ENCODE results near the gene PIK3AP1.
"Not testable (repeated sequence)": the region's sequence is repeated elsewhere in the genome, so short reads cannot be mapped to it uniquely, and the experiment has no call there.

PIK3AP1 gene

GRCh38 chr10:96699613-96700012 is 20.7 kb downstream of the PIK3AP1 start:
- in situ Hi-C loops (cut with HindIII; ENCODE audit: low sequenced_read_pairs), result no loop called here

- in situ Hi-C loops (cut with HindIII; ENCODE audit: low sequenced_read_pairs), result not testable (repeated sequence)
These were observed 22.0 kb downstream of the PIK3AP1 start for GRCh38 chr10:96698305-96698704.

GRCh38 chr10:96697438-96697837 is 22.9 kb downstream of the PIK3AP1 start:
- in situ Hi-C loops (cut with HindIII; ENCODE audit: low sequenced_read_pairs), result no loop called here

- in situ Hi-C loops (cut with HindIII; ENCODE audit: low sequenced_read_pairs), result no loop called here
These were observed 23.4 kb downstream of the PIK3AP1 start for GRCh38 chr10:96696845-96697425.

- in situ Hi-C loops (cut with HindIII; ENCODE audit: low sequenced_read_pairs), result no loop called here
These were observed 24.2 kb downstream of the PIK3AP1 start for GRCh38 chr10:96695975-96696634.

GRCh38 chr10:96695366-96695765 is 24.9 kb downstream of the PIK3AP1 start:
- in situ Hi-C loops (cut with HindIII; ENCODE audit: low sequenced_read_pairs), result no loop called here

- in situ Hi-C loops (cut with HindIII; ENCODE audit: low sequenced_read_pairs), result no loop called here
These were observed 26.9 kb downstream of the PIK3AP1 start for GRCh38 chr10:96693431-96693830.

GRCh38 chr10:96692427-96692826 is 27.9 kb downstream of the PIK3AP1 start:
- in situ Hi-C loops (cut with HindIII; ENCODE audit: low sequenced_read_pairs), result no loop called here

- in situ Hi-C loops (cut with HindIII; ENCODE audit: low sequenced_read_pairs), result no loop called here
These were observed 28.6 kb downstream of the PIK3AP1 start for GRCh38 chr10:96691761-96692160.

- in situ Hi-C loops (cut with HindIII; ENCODE audit: low sequenced_read_pairs), result no loop called here
These were observed 29.3 kb downstream of the PIK3AP1 start for GRCh38 chr10:96690755-96691730.

- in situ Hi-C loops (cut with HindIII; ENCODE audit: low sequenced_read_pairs), result no loop called here
These were observed 31.5 kb downstream of the PIK3AP1 start for GRCh38 chr10:96688789-96689188.

- in situ Hi-C loops (cut with HindIII; ENCODE audit: low sequenced_read_pairs), result no loop called here
These were observed 32.8 kb downstream of the PIK3AP1 start for GRCh38 chr10:96687317-96688012.

GRCh38 chr10:96686514-96686913 is 33.8 kb downstream of the PIK3AP1 start:
- in situ Hi-C loops (cut with HindIII; ENCODE audit: low sequenced_read_pairs), result no loop called here

- in situ Hi-C loops (cut with HindIII; ENCODE audit: low sequenced_read_pairs), result no loop called here
These were observed 35.0 kb downstream of the PIK3AP1 start for GRCh38 chr10:96685306-96685705.

GRCh38 chr10:96684826-96685225 is 35.5 kb downstream of the PIK3AP1 start:
- in situ Hi-C loops (cut with HindIII; ENCODE audit: low sequenced_read_pairs), result no loop called here

- in situ Hi-C loops (cut with HindIII; ENCODE audit: low sequenced_read_pairs), result no loop called here
These were observed 36.6 kb downstream of the PIK3AP1 start for GRCh38 chr10:96683710-96684109.

GRCh38 chr10:96683065-96683464 is 37.2 kb downstream of the PIK3AP1 start:
- in situ Hi-C loops (cut with HindIII; ENCODE audit: low sequenced_read_pairs), result no loop called here

GRCh38 chr10:96681524-96681923 is 38.8 kb downstream of the PIK3AP1 start:
- in situ Hi-C loops (cut with HindIII; ENCODE audit: low sequenced_read_pairs), result no loop called here

GRCh38 chr10:96680463-96680862 is 39.9 kb downstream of the PIK3AP1 start:
- in situ Hi-C loops (cut with HindIII; ENCODE audit: low sequenced_read_pairs), result not testable (repeated sequence)

GRCh38 chr10:96678725-96679124 is 41.6 kb downstream of the PIK3AP1 start:
- in situ Hi-C loops (cut with HindIII; ENCODE audit: low sequenced_read_pairs), result no loop called here

All from DLD1 (cell line).